Activated T-helper 2 cell treated with anti-CD3 and anti-CD28 coated beads, Interferon-gamma antibody, Interleukin-2, Interleukin-4, amounts not matched to agents 10 μg/mL and 5 μg/mL and 100 μg/mL, durations not matched to agents 14 hours and 24 hours and 36 hours (primary cell): ENCODE measurements around the gene SKP1. TPM values are rescaled to one million over a fixed set of nuclear protein-coding genes. Genes with fewer than 3 reads are reported as not detected.
A peak's percentile ranks its signal among the peaks of the same experiment; 100 is the strongest.
"Not testable (repeated sequence)": the region's sequence is repeated elsewhere in the genome, so short reads cannot be mapped to it uniquely, and the experiment has no call there.

Source experiments
- DNase-seq: peaks from one replicate; pipeline ENCODE4 v3.0.0; 2021; ENCODE audit warnings: low spot score
- H3K27ac Mint-ChIP-seq: one replicate; pipeline ENCODE4 v1.8.0; 2021; ENCODE audit warnings: mixed read lengths
- H3K27me3 Mint-ChIP-seq: one replicate; pipeline ENCODE4 v1.8.0; 2021; ENCODE audit warnings: low read depth, mixed read lengths
- H3K36me3 Mint-ChIP-seq: one replicate; pipeline ENCODE4 v1.8.0; 2021; ENCODE audit warnings: low read depth, mixed read lengths
- H3K4me1 Mint-ChIP-seq: one replicate; pipeline ENCODE4 v1.8.0; 2021; ENCODE audit warnings: low read depth, mixed read lengths
- H3K4me3 Mint-ChIP-seq: one replicate; pipeline ENCODE4 v1.8.0; 2021; ENCODE audit warnings: low read depth, mild to moderate bottlenecking, moderate library complexity, mixed read lengths
- H3K9me3 Mint-ChIP-seq: one replicate; pipeline ENCODE4 v1.8.0; 2021; ENCODE audit warnings: mixed read lengths
- intact Hi-C: fragments of 100-400 bp; cut with micrococcal nuclease; formaldehyde crosslinking; loops from one replicate; pipeline ENCODE4 v1.15.1; 2023
- total RNA-seq: library from RNA; stranded (reverse); gene quantifications from 2 replicates; pipeline ENCODE4 v1.2.3, GENCODE V29; 2022

SKP1 gene
- total RNA-seq, 1 donor from 2014 or later, result 254 TPM

- intact Hi-C loops, result loop anchor here (10.0 kb wide), 1 partner anchor 353 kb away; the partner anchor contains the start of gene JADE2
- H3K36me3 Mint-ChIP-seq, result peaks cover 61% of the 10 kb centered on the region
- H3K27me3 Mint-ChIP-seq, result no peaks in the 10 kb centered on the region
- H3K4me3 Mint-ChIP-seq, result no peak overlapping the region
- DNase-seq, result no peak
- no peak overlapping the region for H3K27ac Mint-ChIP-seq
- peaks cover 24% of the 10 kb centered on the region for H3K4me1 Mint-ChIP-seq
- no peaks in the 10 kb centered on the region for H3K9me3 Mint-ChIP-seq
Measured at GRCh38 chr5:134171972-134172371, 4.8 kb downstream of the SKP1 start.

GRCh38 chr5:134162592-134162991 lies 14.2 kb downstream of the SKP1 start:
- peaks cover 70% of the 10 kb centered on the region for H3K36me3 Mint-ChIP-seq
- no peaks in the 10 kb centered on the region for H3K27me3 Mint-ChIP-seq
- H3K4me3 Mint-ChIP-seq, result no peak overlapping the region
- no peak overlapping the region for H3K27ac Mint-ChIP-seq
- H3K9me3 Mint-ChIP-seq, result peaks cover 8% of the 10 kb centered on the region
- intact Hi-C loops, result no loop called here
- H3K4me1 Mint-ChIP-seq, result peaks cover 3% of the 10 kb centered on the region
- no peak for DNase-seq

GRCh38 chr5:134161513-134162395 lies 15.0 kb downstream of the SKP1 start:
- Mint-ChIP-seq H3K27ac (no peak overlapping the region), H3K4me3 (no peak overlapping the region), H3K36me3 (peaks cover 66% of the 10 kb centered on the region), H3K27me3 (no peaks in the 10 kb centered on the region), H3K4me1 (peaks cover 3% of the 10 kb centered on the region), H3K9me3 (peaks cover 8% of the 10 kb centered on the region)
- DNase-seq, result no peak
- intact Hi-C loops, result no loop called here

GRCh38 chr5:134153657-134154056 lies 23.1 kb downstream of the SKP1 start:
- Mint-ChIP-seq H3K4me3 (no peak overlapping the region), H3K4me1 (peaks cover 17% of the 10 kb centered on the region), H3K9me3 (no peaks in the 10 kb centered on the region), H3K27ac (no peak overlapping the region), H3K36me3 (peaks cover 75% of the 10 kb centered on the region), H3K27me3 (no peaks in the 10 kb centered on the region)
- DNase-seq, result no peak
- intact Hi-C loops, result no loop called here

GRCh38 chr5:134153241-134153640 lies 23.5 kb downstream of the SKP1 start:
- H3K27ac Mint-ChIP-seq, result no peak overlapping the region
- H3K4me3 Mint-ChIP-seq, result no peak overlapping the region
- peaks cover 17% of the 10 kb centered on the region for H3K4me1 Mint-ChIP-seq
- intact Hi-C loops, result no loop called here
- no peaks in the 10 kb centered on the region for H3K9me3 Mint-ChIP-seq
- no peaks in the 10 kb centered on the region for H3K27me3 Mint-ChIP-seq
- peaks cover 72% of the 10 kb centered on the region for H3K36me3 Mint-ChIP-seq
- no peak for DNase-seq

GRCh38 chr5:134152173-134152832 lies 24.4 kb downstream of the SKP1 start:
- DNase-seq, H3K4me3 Mint-ChIP-seq, H3K9me3 Mint-ChIP-seq, intact Hi-C loops, H3K27ac Mint-ChIP-seq, H3K27me3 Mint-ChIP-seq: not testable (repeated sequence)
- Mint-ChIP-seq H3K4me1 (peaks cover 17% of the 10 kb centered on the region), H3K36me3 (peaks cover 67% of the 10 kb centered on the region)

- no peaks in the 10 kb centered on the region for H3K9me3 Mint-ChIP-seq
- no peak overlapping the region for H3K4me3 Mint-ChIP-seq
- H3K36me3 Mint-ChIP-seq, result peaks cover 70% of the 10 kb centered on the region
- H3K27ac Mint-ChIP-seq, result no peak overlapping the region
- H3K27me3 Mint-ChIP-seq, result no peaks in the 10 kb centered on the region
- DNase-seq, result no peak
- intact Hi-C loops, result no loop called here
- H3K4me1 Mint-ChIP-seq, result peaks cover 17% of the 10 kb centered on the region
Measured at GRCh38 chr5:134151723-134152122, 25.0 kb downstream of the SKP1 start.

- H3K4me3 Mint-ChIP-seq, result no peak overlapping the region
- no peak overlapping the region for H3K27ac Mint-ChIP-seq
- no peak for DNase-seq
- intact Hi-C loops, result no loop called here
- H3K27me3 Mint-ChIP-seq, result no peaks in the 10 kb centered on the region
- H3K4me1 Mint-ChIP-seq, result peaks cover 15% of the 10 kb centered on the region
- no peaks in the 10 kb centered on the region for H3K9me3 Mint-ChIP-seq
- H3K36me3 Mint-ChIP-seq, result peaks cover 64% of the 10 kb centered on the region
Measured at GRCh38 chr5:134149571-134150303, 27.0 kb downstream of the SKP1 start.

GRCh38 chr5:134148986-134149539 lies 27.7 kb downstream of the SKP1 start:
- no peak overlapping the region for H3K4me3 Mint-ChIP-seq

GRCh38 chr5:134148316-134148715 lies 28.4 kb downstream of the SKP1 start:
- H3K36me3 Mint-ChIP-seq, result peaks cover 61% of the 10 kb centered on the region
- DNase-seq, result no peak
- no peaks in the 10 kb centered on the region for H3K9me3 Mint-ChIP-seq
- intact Hi-C loops, result no loop called here
- no peaks in the 10 kb centered on the region for H3K27me3 Mint-ChIP-seq
- no peak overlapping the region for H3K4me3 Mint-ChIP-seq
- peaks cover 13% of the 10 kb centered on the region for H3K4me1 Mint-ChIP-seq
- peak overlapping the region; percentile 28 for H3K27ac Mint-ChIP-seq

More at GRCh38 chr5:134148986-134149539, 27.7 kb downstream of the SKP1 start:
- Mint-ChIP-seq H3K36me3 (peaks cover 66% of the 10 kb centered on the region), H3K27me3 (no peaks in the 10 kb centered on the region), H3K4me1 (peaks cover 13% of the 10 kb centered on the region), H3K9me3 (no peaks in the 10 kb centered on the region), H3K27ac (no peak overlapping the region)
- no peak for DNase-seq
- intact Hi-C loops, result no loop called here

- H3K36me3 Mint-ChIP-seq, result peaks cover 61% of the 10 kb centered on the region
- intact Hi-C loops, result loop anchor here (1.0 kb wide), 1 partner anchor 108 kb away; no protein-coding TSS in a partner anchor
- no peak overlapping the region for H3K4me3 Mint-ChIP-seq
- no peak overlapping the region for H3K27ac Mint-ChIP-seq
- peaks cover 10% of the 10 kb centered on the region for H3K4me1 Mint-ChIP-seq
- no peaks in the 10 kb centered on the region for H3K27me3 Mint-ChIP-seq
- DNase-seq, result no peak
- no peaks in the 10 kb centered on the region for H3K9me3 Mint-ChIP-seq
Measured at GRCh38 chr5:134146651-134147518, 29.9 kb downstream of the SKP1 start.
